Measurements from ENCODE around the gene EZR.

Gene EZR

GRCh38 chr6:158819213-158819976 lies at the start of gene EZR:
Gene EZR (minus strand): TSS chr6:158819368. CDS start chr6:158818093, 1,275 bp downstream.
- DNase-seq (ENCODE audit: low read depth in 2 of 2): peak; percentile 74 to 78

- DNase-seq (ENCODE audit: low read depth in 2 of 2): no peak
These were observed 48.9 kb upstream of the EZR start for GRCh38 chr6:158868122-158868480.

GRCh38 chr6:158867381-158868121 lies 48.4 kb upstream of the EZR start:
- DNase-seq (ENCODE audit: low read depth in 2 of 2): no peak

GRCh38 chr6:158865769-158866168 lies 46.6 kb upstream of the EZR start:
- DNase-seq (ENCODE audit: low read depth in 2 of 2): no peak

- no peak for DNase-seq (ENCODE audit: low read depth in 2 of 2)
These were observed 44.5 kb upstream of the EZR start for GRCh38 chr6:158863646-158864045.

- DNase-seq (ENCODE audit: low read depth in 2 of 2): no peak
These were observed 42.7 kb upstream of the EZR start for GRCh38 chr6:158861686-158862381.

GRCh38 chr6:158860279-158860865 lies 41.2 kb upstream of the EZR start:
- DNase-seq (ENCODE audit: low read depth in 2 of 2): no peak

GRCh38 chr6:158856261-158856660 lies 37.1 kb upstream of the EZR start:
- DNase-seq (ENCODE audit: low read depth in 2 of 2): no peak

GRCh38 chr6:158854214-158855101 lies 35.3 kb upstream of the EZR start:
- DNase-seq (ENCODE audit: low read depth in 2 of 2): no peak

- no peak for DNase-seq (ENCODE audit: low read depth in 2 of 2)
These were observed 34.7 kb upstream of the EZR start for GRCh38 chr6:158853880-158854213.

- peak; percentile 66 to 83 for DNase-seq (ENCODE audit: low read depth in 2 of 2)
These were observed 34.1 kb upstream of the EZR start for GRCh38 chr6:158853072-158853879.

GRCh38 chr6:158852312-158853071 lies 33.3 kb upstream of the EZR start:
- no peak for DNase-seq (ENCODE audit: low read depth in 2 of 2)

GRCh38 chr6:158850807-158851115 lies 31.6 kb upstream of the EZR start:
- no peak for DNase-seq (ENCODE audit: low read depth in 2 of 2)

- peak; percentile 28 to 34 for DNase-seq (ENCODE audit: low read depth in 2 of 2)
These were observed 31.0 kb upstream of the EZR start for GRCh38 chr6:158849899-158850806.

- no peak for DNase-seq (ENCODE audit: low read depth in 2 of 2)
These were observed 29.3 kb upstream of the EZR start for GRCh38 chr6:158848490-158848895.

- DNase-seq (ENCODE audit: low read depth in 2 of 2): no peak
These were observed 28.6 kb upstream of the EZR start for GRCh38 chr6:158847786-158848185.

GRCh38 chr6:158847012-158847529 lies 27.9 kb upstream of the EZR start:
- no peak for DNase-seq (ENCODE audit: low read depth in 2 of 2)
